Stimulated activated memory B cell treated with anti-CD40 and anti-IgM and Interleukin-4, amounts not matched to agents 10 μg/mL and 1 μg/mL and 100 μg/mL, for 72 hours (primary cell): ENCODE data around the gene STOX2.

ENCODE experiments used
- ATAC-seq: fragments of 150-1000 bp; cut with Tn5 transposase; 2 replicates; pipeline ENCODE4 v1.10.0; 2021
- H3K27ac Mint-ChIP-seq: one replicate; pipeline ENCODE4 v1.8.0; 2022; ENCODE audit warnings: mild to moderate bottlenecking, mixed read lengths
- H3K27me3 Mint-ChIP-seq: one replicate; pipeline ENCODE4 v1.8.0; 2022; ENCODE audit warnings: mixed read lengths
- H3K36me3 Mint-ChIP-seq: one replicate; pipeline ENCODE4 v1.8.0; 2022; ENCODE audit warnings: mixed read lengths
- H3K4me1 Mint-ChIP-seq: one replicate; pipeline ENCODE4 v1.8.0; 2022; ENCODE audit warnings: mixed read lengths
- H3K4me3 Mint-ChIP-seq: one replicate; pipeline ENCODE4 v1.8.0; 2022; ENCODE audit warnings: mild to moderate bottlenecking, moderate library complexity, mixed read lengths
- H3K9me3 Mint-ChIP-seq: one replicate; pipeline ENCODE4 v1.8.0; 2022; ENCODE audit warnings: mixed read lengths

STOX2 gene

DNA sequence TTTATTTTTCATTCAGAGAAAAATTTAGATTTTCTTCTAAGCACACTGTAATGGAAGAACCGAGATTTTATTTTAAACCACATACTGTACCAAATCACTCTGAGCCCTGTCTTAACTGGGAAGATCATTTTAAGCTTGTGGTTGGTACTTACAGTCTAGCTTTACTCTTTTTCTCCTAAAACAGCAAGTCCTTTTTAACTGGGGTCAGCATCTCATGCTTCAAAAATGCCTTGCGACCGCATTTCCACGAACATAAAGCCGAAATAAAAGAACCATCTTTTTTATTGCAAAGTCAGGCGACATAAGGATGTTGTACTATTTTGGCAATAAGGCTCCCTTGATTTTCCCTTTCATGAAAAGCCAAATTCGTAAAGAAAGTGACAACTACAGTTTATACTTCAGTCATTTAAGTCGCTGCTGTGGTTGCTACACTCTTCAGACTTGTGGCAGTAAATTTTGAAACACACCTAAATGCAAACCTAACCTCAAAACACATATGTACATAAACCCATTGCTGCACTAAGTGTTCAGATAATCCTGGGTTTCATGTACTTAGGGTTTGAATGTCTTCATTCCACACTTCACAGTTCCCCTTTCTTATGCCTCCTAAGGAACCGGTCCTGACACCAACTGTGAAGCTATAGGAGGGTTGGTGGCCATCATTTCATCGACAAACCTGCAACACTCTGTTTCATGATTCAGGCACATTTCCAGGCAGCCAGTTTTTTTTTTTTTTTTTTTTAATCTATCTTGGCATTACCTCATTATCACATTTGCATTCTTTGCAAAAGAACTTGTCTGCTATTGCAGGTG is 3.0 kb downstream of the STOX2 start:
- H3K36me3 Mint-ChIP-seq: no peaks in the 10 kb centered on the region
- H3K27me3 Mint-ChIP-seq: peaks cover 55% of the 10 kb centered on the region
- ATAC-seq: no peak
- peaks cover 2% of the 10 kb centered on the region for H3K9me3 Mint-ChIP-seq
- H3K4me1 Mint-ChIP-seq: peaks cover 6% of the 10 kb centered on the region
- H3K27ac Mint-ChIP-seq: no peak overlapping the region
- H3K4me3 Mint-ChIP-seq: no peak overlapping the region

DNA sequence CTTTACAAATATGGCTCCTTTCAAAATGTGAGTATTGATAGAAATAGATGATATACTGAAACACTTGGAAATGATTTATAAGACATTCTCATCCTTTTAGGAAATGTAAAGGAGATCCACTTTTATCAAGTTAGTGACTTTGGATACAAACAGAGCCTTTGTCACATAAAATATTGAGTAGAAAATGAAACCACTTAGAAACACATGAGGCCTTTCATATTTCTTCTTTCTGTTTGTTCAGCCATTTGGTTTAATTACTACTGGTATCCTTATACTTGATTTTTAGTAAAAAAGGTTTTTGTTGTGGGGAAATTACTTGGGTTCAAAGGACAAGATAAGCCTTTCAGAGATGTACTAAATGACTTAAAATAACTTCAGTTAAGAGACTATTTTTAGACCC is 4.1 kb downstream of the STOX2 start:
- Mint-ChIP-seq H3K27ac (no peak overlapping the region), H3K4me1 (peaks cover 6% of the 10 kb centered on the region), H3K27me3 (peaks cover 44% of the 10 kb centered on the region), H3K36me3 (no peaks in the 10 kb centered on the region), H3K4me3 (no peak overlapping the region), H3K9me3 (peaks cover 2% of the 10 kb centered on the region)
- ATAC-seq: no peak

GRCh38 chr4:183909801-183910200 is 4.7 kb downstream of the STOX2 start:
- peaks cover 6% of the 10 kb centered on the region for H3K4me1 Mint-ChIP-seq
- no peak overlapping the region for H3K27ac Mint-ChIP-seq
- no peaks in the 10 kb centered on the region for H3K36me3 Mint-ChIP-seq
- no peak overlapping the region for H3K4me3 Mint-ChIP-seq
- ATAC-seq: no peak
- H3K27me3 Mint-ChIP-seq: peaks cover 38% of the 10 kb centered on the region
- H3K9me3 Mint-ChIP-seq: peaks cover 2% of the 10 kb centered on the region

GRCh38 chr4:183912585-183912984 is 7.5 kb downstream of the STOX2 start:
- H3K9me3 Mint-ChIP-seq: peaks cover 2% of the 10 kb centered on the region
- H3K4me1 Mint-ChIP-seq: no peaks in the 10 kb centered on the region
- no peak overlapping the region for H3K27ac Mint-ChIP-seq
- H3K4me3 Mint-ChIP-seq: no peak overlapping the region
- peaks cover 23% of the 10 kb centered on the region for H3K27me3 Mint-ChIP-seq
- no peak for ATAC-seq
- H3K36me3 Mint-ChIP-seq: no peaks in the 10 kb centered on the region

DNA sequence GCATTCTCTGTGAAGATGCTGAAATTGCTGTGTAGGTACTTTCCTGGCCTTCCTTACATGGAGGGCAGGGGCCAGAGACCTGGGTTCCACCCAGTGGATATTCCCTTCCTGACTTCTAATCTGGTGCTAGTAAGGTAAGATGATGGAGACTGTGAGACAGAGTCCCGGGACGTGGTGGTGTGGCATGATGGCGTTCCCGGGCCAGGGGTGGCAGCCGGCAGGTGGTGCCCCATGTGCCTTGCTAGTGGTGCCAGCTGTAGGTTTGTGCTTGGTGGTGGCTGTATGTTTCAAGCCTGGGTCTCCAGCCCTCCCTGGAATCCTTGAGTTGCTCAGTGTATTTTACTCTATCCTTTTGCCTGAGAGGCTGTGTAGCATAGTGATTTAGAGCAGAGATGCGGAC is 10.9 kb downstream of the STOX2 start:
- no peak for ATAC-seq
- Mint-ChIP-seq H3K27me3 (peaks cover 6% of the 10 kb centered on the region), H3K9me3 (peaks cover 2% of the 10 kb centered on the region), H3K4me3 (no peak overlapping the region), H3K27ac (no peak overlapping the region), H3K36me3 (no peaks in the 10 kb centered on the region), H3K4me1 (no peaks in the 10 kb centered on the region)

DNA sequence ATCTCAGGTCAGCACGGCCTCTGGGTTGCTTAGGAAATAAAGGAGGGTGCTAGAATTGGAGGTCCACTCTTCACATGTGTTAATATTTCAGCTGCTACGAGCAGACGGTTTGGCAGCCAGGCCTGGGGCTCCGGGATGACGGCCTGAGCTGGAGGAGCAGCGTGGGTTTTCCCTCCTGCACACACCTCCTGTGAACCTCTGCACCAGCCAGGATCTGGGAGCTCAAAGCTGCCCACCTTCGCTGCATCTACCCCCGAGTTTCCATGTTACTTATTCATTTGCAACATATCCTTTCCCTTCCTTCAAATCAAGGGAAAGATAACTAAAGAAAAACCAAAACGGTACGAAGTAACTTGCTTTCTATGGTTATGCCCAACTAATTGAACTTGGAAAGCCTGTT is 13.6 kb downstream of the STOX2 start:
- no peak for ATAC-seq
- no peak overlapping the region for H3K27ac Mint-ChIP-seq
- no peaks in the 10 kb centered on the region for H3K36me3 Mint-ChIP-seq
- H3K4me3 Mint-ChIP-seq: no peak overlapping the region
- no peaks in the 10 kb centered on the region for H3K4me1 Mint-ChIP-seq
- peaks cover 5% of the 10 kb centered on the region for H3K9me3 Mint-ChIP-seq
- peaks cover 8% of the 10 kb centered on the region for H3K27me3 Mint-ChIP-seq

- H3K4me3 Mint-ChIP-seq: no peak overlapping the region
- no peaks in the 10 kb centered on the region for H3K36me3 Mint-ChIP-seq
- no peaks in the 10 kb centered on the region for H3K4me1 Mint-ChIP-seq
- H3K27ac Mint-ChIP-seq: no peak overlapping the region
- H3K9me3 Mint-ChIP-seq: peaks cover 3% of the 10 kb centered on the region
- no peak for ATAC-seq
- H3K27me3 Mint-ChIP-seq: peaks cover 12% of the 10 kb centered on the region
These were observed 14.0 kb downstream of the STOX2 start for GRCh38 chr4:183919141-183919540.

GRCh38 chr4:183920512-183920911 is 15.4 kb downstream of the STOX2 start:
- H3K9me3 Mint-ChIP-seq: peaks cover 8% of the 10 kb centered on the region
- no peak for ATAC-seq
- H3K4me3 Mint-ChIP-seq: no peak overlapping the region
- no peak overlapping the region for H3K27ac Mint-ChIP-seq
- H3K27me3 Mint-ChIP-seq: peaks cover 19% of the 10 kb centered on the region
- H3K36me3 Mint-ChIP-seq: no peaks in the 10 kb centered on the region
- no peaks in the 10 kb centered on the region for H3K4me1 Mint-ChIP-seq

- no peak overlapping the region for H3K4me3 Mint-ChIP-seq
- ATAC-seq: no peak
- H3K27ac Mint-ChIP-seq: no peak overlapping the region
- peaks cover 8% of the 10 kb centered on the region for H3K9me3 Mint-ChIP-seq
- peaks cover 19% of the 10 kb centered on the region for H3K27me3 Mint-ChIP-seq
- H3K4me1 Mint-ChIP-seq: no peaks in the 10 kb centered on the region
- no peaks in the 10 kb centered on the region for H3K36me3 Mint-ChIP-seq
These were observed 16.2 kb downstream of the STOX2 start for GRCh38 chr4:183921335-183921734.

- Mint-ChIP-seq H3K9me3 (peaks cover 8% of the 10 kb centered on the region), H3K27ac (no peak overlapping the region), H3K4me1 (no peaks in the 10 kb centered on the region), H3K36me3 (no peaks in the 10 kb centered on the region), H3K4me3 (no peak overlapping the region), H3K27me3 (peaks cover 12% of the 10 kb centered on the region)
- no peak for ATAC-seq
These were observed 19.4 kb downstream of the STOX2 start for GRCh38 chr4:183924362-183925044.

DNA sequence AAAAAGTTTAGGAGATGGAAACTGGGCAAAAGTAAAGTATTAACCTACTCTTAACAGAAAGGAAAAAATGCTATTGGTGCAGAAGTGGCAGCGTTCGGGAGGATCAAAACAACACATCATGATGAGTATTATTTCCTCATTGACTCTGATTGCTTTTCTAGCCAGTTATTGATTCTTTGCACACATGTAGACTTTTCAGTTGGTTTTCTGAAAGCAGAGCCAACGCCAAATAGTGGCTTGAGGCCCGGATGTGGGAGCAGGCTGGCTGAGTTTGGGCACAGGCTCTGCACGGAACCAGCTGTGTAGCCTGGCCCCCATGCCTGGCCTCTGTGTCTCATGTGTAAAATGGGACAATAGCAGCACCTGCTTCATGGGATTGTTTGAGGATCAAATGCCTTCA is 21.8 kb downstream of the STOX2 start:
- no peak overlapping the region for H3K4me3 Mint-ChIP-seq
- H3K4me1 Mint-ChIP-seq: no peaks in the 10 kb centered on the region
- no peaks in the 10 kb centered on the region for H3K36me3 Mint-ChIP-seq
- ATAC-seq: no peak
- no peak overlapping the region for H3K27ac Mint-ChIP-seq
- peaks cover 12% of the 10 kb centered on the region for H3K27me3 Mint-ChIP-seq
- H3K9me3 Mint-ChIP-seq: peaks cover 8% of the 10 kb centered on the region

DNA sequence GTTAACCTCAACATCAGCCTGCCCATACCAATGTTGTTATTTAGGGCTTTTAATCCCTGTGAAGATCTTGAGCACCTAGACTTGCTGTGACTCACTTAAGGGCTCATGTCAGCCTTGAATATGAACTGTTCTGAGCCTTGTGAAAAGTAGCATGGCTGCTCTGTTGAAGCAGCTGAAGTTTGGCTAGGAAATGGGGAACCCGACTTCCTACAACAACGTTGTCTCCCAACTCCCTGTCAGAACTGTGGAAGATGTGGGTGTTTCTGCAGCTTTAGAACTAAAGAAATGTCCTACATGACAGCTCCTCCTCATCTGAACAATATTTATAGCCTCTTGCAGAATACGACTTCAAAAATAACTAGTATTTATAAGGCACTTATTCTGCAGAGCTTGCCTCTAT is 27.5 kb downstream of the STOX2 start:
- Mint-ChIP-seq H3K4me3 (no peak overlapping the region), H3K9me3 (no peaks in the 10 kb centered on the region), H3K27ac (no peak overlapping the region), H3K27me3 (no peaks in the 10 kb centered on the region), H3K36me3 (no peaks in the 10 kb centered on the region), H3K4me1 (no peaks in the 10 kb centered on the region)
- ATAC-seq: no peak

- H3K4me1 Mint-ChIP-seq: no peaks in the 10 kb centered on the region
- no peak overlapping the region for H3K4me3 Mint-ChIP-seq
- ATAC-seq: no peak
- H3K27ac Mint-ChIP-seq: no peak overlapping the region
- no peaks in the 10 kb centered on the region for H3K27me3 Mint-ChIP-seq
- no peaks in the 10 kb centered on the region for H3K9me3 Mint-ChIP-seq
- H3K36me3 Mint-ChIP-seq: no peaks in the 10 kb centered on the region
These were observed 29.7 kb downstream of the STOX2 start for GRCh38 chr4:183934761-183935160.

DNA sequence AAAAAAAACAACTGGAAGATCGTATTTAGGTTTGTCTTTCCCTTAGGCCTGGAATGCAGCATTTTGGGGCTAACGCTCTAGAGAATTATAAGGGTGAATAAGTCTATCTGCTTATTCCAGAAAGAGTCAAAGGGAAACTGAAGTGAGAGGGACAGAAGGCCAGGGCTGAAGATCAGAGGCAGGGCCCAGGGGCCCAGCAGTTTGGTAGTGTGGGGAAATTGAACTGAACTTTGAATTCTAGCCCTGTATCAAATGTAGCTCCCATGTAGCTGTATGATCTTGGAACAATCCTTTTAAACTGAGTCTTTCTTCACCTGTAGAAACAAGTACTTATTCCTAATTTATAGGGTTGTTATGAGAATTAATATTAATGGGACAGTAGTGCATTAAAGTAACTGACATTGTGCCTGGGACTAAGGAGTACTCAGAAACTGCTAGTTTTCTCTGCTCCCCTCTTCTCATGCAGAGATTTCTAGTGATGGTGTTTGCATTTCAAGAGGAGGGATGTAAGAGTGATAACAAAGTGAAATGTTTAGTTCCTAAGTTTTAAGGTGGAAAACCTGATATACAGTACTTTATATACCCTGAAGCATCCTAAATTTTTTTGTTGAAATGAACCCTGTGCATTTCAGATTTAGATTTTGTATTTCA is 30.4 kb downstream of the STOX2 start:
- H3K4me1 Mint-ChIP-seq: no peaks in the 10 kb centered on the region

DNA sequence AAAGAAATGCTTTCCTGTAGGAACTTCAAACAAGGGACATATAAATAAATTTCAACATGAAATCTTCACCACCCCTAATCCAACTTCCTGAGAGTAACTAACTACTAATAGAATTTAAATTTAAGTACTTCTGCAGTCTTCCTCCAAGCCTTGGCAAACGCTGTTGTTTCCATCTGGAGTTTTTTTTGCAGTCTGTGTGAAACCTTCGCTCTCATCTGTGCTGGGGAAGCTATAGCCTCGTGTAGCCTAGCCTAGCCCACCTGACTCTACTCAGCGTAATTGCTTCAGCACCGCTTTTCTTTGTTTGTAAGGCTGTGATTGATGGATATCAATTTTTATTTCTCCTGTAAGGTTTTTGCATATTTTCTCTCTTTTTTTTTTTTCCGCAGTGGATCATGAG is 30.9 kb downstream of the STOX2 start:
- Mint-ChIP-seq H3K4me1 (no peaks in the 10 kb centered on the region), H3K4me3 (no peak overlapping the region), H3K9me3 (no peaks in the 10 kb centered on the region), H3K27me3 (no peaks in the 10 kb centered on the region), H3K27ac (no peak overlapping the region), H3K36me3 (no peaks in the 10 kb centered on the region)
- ATAC-seq: no peak

More for the DNA sequence above, 30.4 kb downstream of the STOX2 start:
- no peaks in the 10 kb centered on the region for H3K9me3 Mint-ChIP-seq
- H3K36me3 Mint-ChIP-seq: no peaks in the 10 kb centered on the region
- H3K27ac Mint-ChIP-seq: no peak overlapping the region
- no peak overlapping the region for H3K4me3 Mint-ChIP-seq
- H3K27me3 Mint-ChIP-seq: no peaks in the 10 kb centered on the region
- no peak for ATAC-seq
